Endothelial cell (in vitro differentiated cells): ENCODE measurements around the gene SLC39A7. TPM values are rescaled to one million over a fixed set of nuclear protein-coding genes. Genes with fewer than 3 reads are reported as not detected.

Experiments
- DNase-seq: peaks from one replicate; pipeline ENCODE4 v3.0.0; 2021; ENCODE audit warnings: low spot score
- H3K27ac Mint-ChIP-seq: one replicate; pipeline ENCODE4 v1.8.0; 2021; ENCODE audit warnings: mixed read lengths, inconsistent platforms; ENCODE audit not compliant: unreplicated experiment
- H3K27me3 Mint-ChIP-seq: one replicate; pipeline ENCODE4 v1.8.0; 2021; ENCODE audit warnings: mild to moderate bottlenecking, moderate library complexity, mixed read lengths, inconsistent platforms; ENCODE audit not compliant: unreplicated experiment
- H3K36me3 Mint-ChIP-seq: one replicate; pipeline ENCODE4 v1.8.0; 2021; ENCODE audit warnings: mild to moderate bottlenecking, low read depth, mixed read lengths, inconsistent platforms; ENCODE audit not compliant: unreplicated experiment
- H3K4me1 Mint-ChIP-seq: one replicate; pipeline ENCODE4 v1.8.0; 2021; ENCODE audit warnings: mild to moderate bottlenecking, mixed read lengths, inconsistent platforms; ENCODE audit not compliant: unreplicated experiment
- H3K4me3 Mint-ChIP-seq: one replicate; pipeline ENCODE4 v1.8.0; 2021; ENCODE audit warnings: mild to moderate bottlenecking, mixed read lengths, inconsistent platforms; ENCODE audit not compliant: unreplicated experiment
- H3K9me3 Mint-ChIP-seq: one replicate; pipeline ENCODE4 v1.8.0; 2021; ENCODE audit warnings: mixed read lengths, inconsistent platforms; ENCODE audit not compliant: unreplicated experiment
- total RNA-seq: library from RNA; stranded (reverse); fragmentation: NEBNext Ultra II Directional; extraction: Animal tissue kit (Norgen Biotek cat#: 25700); gene quantifications from one replicate; pipeline ENCODE4 v1.2.1, GENCODE V29; 2021; ENCODE audit not compliant: unreplicated experiment
- TF ChIP-seq, protein P1 (sequence below): fragments of 200-600 bp; sonication (generic); IDR thresholded peaks from one replicate; pipeline ENCODE4 v1.5.0; 2021; ENCODE audit warnings: antibody characterized with exemption; ENCODE audit not compliant: unreplicated experiment

SLC39A7 gene
- total RNA-seq, 1 donor from 2014 or later, result 108 TPM

DNA sequence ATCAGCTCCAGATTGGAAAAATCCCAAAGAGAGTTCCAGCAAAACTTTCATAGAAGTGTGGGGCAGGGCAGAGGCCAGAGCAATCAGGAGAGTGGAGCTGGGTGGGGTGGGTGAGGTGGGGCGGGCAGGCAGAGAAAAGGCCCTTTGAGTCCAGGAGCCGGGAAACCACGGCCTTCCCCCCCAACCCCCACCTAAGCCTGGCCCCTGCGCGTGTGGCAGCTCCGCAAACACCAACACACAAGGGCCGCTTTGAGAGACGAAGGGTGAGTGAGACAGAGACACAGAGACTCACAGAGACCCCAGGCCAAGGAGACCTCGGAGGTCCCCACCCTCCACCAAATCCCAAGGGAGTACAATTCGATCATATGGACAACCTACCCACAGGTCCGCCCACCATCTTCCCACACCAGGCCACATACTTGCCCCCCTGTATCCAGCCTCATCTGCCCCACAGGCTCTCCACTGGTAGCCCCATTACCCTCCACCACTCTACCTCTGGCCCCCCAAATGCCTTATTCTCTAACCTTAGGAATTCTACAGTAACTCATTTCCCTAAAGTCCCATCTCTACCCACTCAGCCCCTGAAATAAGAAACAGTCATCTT is 10.1 kb upstream of the SLC39A7 start:
- DNase-seq, result no peak
- TF ChIP-seq, protein P1, sequence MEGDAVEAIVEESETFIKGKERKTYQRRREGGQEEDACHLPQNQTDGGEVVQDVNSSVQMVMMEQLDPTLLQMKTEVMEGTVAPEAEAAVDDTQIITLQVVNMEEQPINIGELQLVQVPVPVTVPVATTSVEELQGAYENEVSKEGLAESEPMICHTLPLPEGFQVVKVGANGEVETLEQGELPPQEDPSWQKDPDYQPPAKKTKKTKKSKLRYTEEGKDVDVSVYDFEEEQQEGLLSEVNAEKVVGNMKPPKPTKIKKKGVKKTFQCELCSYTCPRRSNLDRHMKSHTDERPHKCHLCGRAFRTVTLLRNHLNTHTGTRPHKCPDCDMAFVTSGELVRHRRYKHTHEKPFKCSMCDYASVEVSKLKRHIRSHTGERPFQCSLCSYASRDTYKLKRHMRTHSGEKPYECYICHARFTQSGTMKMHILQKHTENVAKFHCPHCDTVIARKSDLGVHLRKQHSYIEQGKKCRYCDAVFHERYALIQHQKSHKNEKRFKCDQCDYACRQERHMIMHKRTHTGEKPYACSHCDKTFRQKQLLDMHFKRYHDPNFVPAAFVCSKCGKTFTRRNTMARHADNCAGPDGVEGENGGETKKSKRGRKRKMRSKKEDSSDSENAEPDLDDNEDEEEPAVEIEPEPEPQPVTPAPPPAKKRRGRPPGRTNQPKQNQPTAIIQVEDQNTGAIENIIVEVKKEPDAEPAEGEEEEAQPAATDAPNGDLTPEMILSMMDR, result no peak
- Mint-ChIP-seq H3K4me3 (peak overlapping the region; percentile 82), H3K4me1 (peaks cover 12% of the 10 kb centered on the region), H3K36me3 (peaks cover 46% of the 10 kb centered on the region), H3K27ac (peak overlapping the region; percentile 5), H3K9me3 (no peaks in the 10 kb centered on the region), H3K27me3 (peaks cover 14% of the 10 kb centered on the region)

DNA sequence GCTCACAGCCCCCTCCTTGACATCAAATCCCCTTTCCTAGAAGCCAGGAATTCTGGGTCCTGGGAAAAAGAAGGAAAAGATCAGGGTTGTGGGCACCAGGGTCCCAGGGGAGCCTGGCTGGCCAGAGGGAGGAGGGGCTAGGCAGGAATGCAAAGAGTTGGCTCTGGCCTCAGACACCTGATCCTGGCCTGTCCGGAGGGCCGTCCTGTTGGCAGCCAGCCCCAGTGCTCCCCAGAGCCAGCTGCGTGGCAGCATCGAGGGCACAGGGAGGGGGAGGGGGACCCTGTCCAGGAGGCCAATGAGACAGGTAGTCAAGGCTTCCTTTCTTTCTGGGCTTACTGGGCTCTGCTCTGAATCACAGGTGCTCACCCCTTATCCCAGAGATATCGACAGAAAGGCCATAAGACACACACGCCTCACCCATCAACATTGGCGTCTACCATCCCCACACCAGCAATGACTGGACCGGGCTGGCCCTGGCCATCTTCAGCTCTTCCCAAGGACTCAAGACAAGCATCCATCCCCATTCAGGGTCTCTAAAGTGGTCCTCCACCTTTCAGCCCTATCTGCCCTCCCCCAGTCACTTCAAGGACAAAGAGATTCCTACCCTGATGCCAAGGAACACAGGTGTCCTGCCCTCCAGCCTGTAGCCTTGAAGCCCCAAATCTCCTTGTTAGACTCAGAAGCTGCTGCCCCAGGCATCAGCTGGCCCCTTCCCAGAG is 9.1 kb upstream of the SLC39A7 start:
- DNase-seq, result no peak
- Mint-ChIP-seq H3K27me3 (peaks cover 13% of the 10 kb centered on the region), H3K27ac (no peak overlapping the region), H3K9me3 (no peaks in the 10 kb centered on the region), H3K4me1 (peaks cover 11% of the 10 kb centered on the region), H3K4me3 (peak overlapping the region; percentile 84), H3K36me3 (peaks cover 53% of the 10 kb centered on the region)
- TF ChIP-seq, protein P1, result no peak

DNA sequence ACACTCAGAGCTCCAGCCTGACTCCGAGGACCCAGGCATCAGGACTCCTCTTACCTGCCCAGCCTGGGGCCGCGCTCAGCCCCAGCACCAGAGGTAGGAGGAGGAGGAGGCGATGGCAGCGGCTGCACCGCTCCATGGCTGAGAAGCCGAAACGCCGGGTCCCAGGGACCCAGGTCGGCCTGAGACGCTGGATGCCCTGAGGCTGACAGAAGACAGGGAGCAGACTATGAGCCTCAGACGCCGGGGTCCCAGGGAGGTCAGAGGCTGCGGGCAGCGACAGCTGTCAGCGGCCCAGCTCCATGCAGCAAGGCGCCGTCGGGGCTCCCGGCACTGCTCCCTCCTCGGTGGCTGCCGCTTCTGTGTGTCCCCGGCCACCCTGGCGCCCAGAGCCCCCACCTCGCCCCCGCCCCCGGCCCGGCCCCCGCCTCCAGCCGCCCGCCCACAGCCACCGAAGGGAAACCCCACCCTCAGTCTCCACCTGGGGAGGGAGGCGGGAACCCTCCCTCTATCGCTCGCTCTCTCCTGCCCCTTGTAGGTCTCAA is 8.5 kb upstream of the SLC39A7 start, which contains the start of gene COL11A2:
Gene COL11A2, minus strand, starts transcription at position 363 of the 542 bp plus-strand sequence. Its CDS starts 227 bp downstream, at position 136.
- TF ChIP-seq, protein P1, result no peak
- H3K4me3 Mint-ChIP-seq, result peak within 1 kb of the TSS; percentile 84
- no peaks in the 10 kb centered on the region for H3K9me3 Mint-ChIP-seq
- H3K4me1 Mint-ChIP-seq, result peaks cover 11% of the 10 kb centered on the region
- DNase-seq, result no peak
- peaks cover 13% of the 10 kb centered on the region for H3K27me3 Mint-ChIP-seq
- H3K36me3 Mint-ChIP-seq, result peaks cover 51% of the 10 kb centered on the region
- no peak within 1 kb of the TSS for H3K27ac Mint-ChIP-seq

DNA sequence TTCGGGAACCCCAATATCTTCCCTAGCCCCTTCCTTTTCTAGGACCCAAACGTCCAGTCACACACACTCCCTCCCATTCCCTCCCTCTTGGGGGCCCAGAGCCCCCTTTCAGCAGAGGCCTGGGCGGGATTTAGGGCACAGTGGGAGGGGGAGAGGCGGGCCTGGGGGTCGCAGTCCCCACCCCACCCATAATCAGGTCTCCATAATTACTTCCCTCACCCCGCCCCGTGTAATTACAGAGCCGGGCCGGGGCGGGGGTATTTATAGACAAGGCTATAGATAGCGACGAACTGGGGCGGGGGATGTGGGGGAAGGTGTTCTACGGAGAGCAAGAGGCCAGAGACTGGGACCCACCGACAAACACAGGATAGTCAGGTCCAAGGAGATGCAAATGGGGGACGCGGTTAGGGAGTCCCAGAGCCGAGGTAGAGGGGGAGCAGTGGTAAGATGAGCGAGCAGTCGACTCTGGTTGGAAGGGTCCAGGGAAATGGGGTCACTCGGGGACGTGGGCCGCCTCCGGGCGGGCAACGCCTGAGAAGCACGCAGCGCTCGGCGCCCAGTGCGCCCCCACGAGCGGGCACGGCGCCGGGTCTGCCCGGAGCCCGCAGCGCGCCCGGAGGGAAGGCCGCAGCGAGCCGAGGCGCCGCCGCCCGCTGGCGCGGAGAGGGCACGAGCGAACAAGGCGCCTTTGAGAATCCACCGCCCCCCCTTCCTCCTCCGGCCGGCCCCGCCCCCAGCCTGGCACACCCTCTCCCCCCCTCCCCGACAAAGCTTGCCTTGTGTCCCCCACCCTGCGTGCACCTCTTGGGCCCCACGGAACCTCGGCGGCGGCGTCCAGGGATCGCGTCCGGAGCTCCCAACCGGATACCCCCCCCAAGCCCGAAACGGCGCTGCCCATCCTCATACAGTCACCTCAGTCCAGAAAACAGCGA is 7.7 kb upstream of the SLC39A7 start:
- DNase-seq, result no peak
- peaks cover 53% of the 10 kb centered on the region for H3K36me3 Mint-ChIP-seq
- peak overlapping the region; percentile 80 for H3K4me3 Mint-ChIP-seq
- TF ChIP-seq, protein P1, result no peak
- H3K27me3 Mint-ChIP-seq, result peaks cover 12% of the 10 kb centered on the region
- H3K4me1 Mint-ChIP-seq, result peaks cover 19% of the 10 kb centered on the region
- H3K27ac Mint-ChIP-seq, result no peak overlapping the region
- no peaks in the 10 kb centered on the region for H3K9me3 Mint-ChIP-seq
